Stimulated activated CD4-positive, alpha-beta T cell treated with anti-CD3 and anti-CD28 coated beads, Interleukin-2, amount 100 ng/mL, for 4 hours (primary cell): ENCODE data around the gene NFYC.

ENCODE experiments used
- DNase-seq: peaks from one replicate; pipeline ENCODE4 v3.0.0-alpha.2; 2020; ENCODE audit warnings: low read depth

The NFYC gene

GRCh38 chr1:40798366-40799281, 107.1 kb downstream of the NFYC start:
- DNase-seq, result no peak

- no peak for DNase-seq
Observed at GRCh38 chr1:40799351-40799867, 107.9 kb downstream of the NFYC start.

GRCh38 chr1:40801742-40802077, 110.2 kb downstream of the NFYC start:
- DNase-seq, result no peak

- DNase-seq, result peak; percentile 83
Observed at GRCh38 chr1:40802078-40802741, 110.7 kb downstream of the NFYC start.

GRCh38 chr1:40802742-40803113, 111.2 kb downstream of the NFYC start:
- DNase-seq, result no peak

- DNase-seq, result no peak
Observed at GRCh38 chr1:40803447-40803846, 111.9 kb downstream of the NFYC start.

GRCh38 chr1:40803902-40804301, 112.4 kb downstream of the NFYC start:
- no peak for DNase-seq

- no peak for DNase-seq
Observed at GRCh38 chr1:40806240-40806639, 114.7 kb downstream of the NFYC start.

GRCh38 chr1:40806731-40807695, 115.5 kb downstream of the NFYC start:
- DNase-seq, result no peak

- no peak for DNase-seq
Observed at GRCh38 chr1:40808002-40808401, 116.5 kb downstream of the NFYC start.

GRCh38 chr1:40808444-40808843, 116.9 kb downstream of the NFYC start:
- no peak for DNase-seq

GRCh38 chr1:40808909-40809308, 117.4 kb downstream of the NFYC start:
- no peak for DNase-seq

- no peak for DNase-seq
Observed at GRCh38 chr1:40810927-40811326, 119.4 kb downstream of the NFYC start.

GRCh38 chr1:40815420-40815819, 123.9 kb downstream of the NFYC start:
- no peak for DNase-seq

GRCh38 chr1:40817791-40818263, 126.3 kb downstream of the NFYC start:
- no peak for DNase-seq

GRCh38 chr1:40818264-40818961, 126.9 kb downstream of the NFYC start:
- peak; percentile 76 for DNase-seq

GRCh38 chr1:40819101-40819500, 127.6 kb downstream of the NFYC start:
- DNase-seq, result no peak

GRCh38 chr1:40820251-40820797, 128.8 kb downstream of the NFYC start:
- DNase-seq, result no peak
